ENCODE data around the gene C9orf85.

GRCh38 chr9:71941998-71942567 is 30.6 kb downstream of the C9orf85 start:
- TF ChIP-seq, protein P1, sequence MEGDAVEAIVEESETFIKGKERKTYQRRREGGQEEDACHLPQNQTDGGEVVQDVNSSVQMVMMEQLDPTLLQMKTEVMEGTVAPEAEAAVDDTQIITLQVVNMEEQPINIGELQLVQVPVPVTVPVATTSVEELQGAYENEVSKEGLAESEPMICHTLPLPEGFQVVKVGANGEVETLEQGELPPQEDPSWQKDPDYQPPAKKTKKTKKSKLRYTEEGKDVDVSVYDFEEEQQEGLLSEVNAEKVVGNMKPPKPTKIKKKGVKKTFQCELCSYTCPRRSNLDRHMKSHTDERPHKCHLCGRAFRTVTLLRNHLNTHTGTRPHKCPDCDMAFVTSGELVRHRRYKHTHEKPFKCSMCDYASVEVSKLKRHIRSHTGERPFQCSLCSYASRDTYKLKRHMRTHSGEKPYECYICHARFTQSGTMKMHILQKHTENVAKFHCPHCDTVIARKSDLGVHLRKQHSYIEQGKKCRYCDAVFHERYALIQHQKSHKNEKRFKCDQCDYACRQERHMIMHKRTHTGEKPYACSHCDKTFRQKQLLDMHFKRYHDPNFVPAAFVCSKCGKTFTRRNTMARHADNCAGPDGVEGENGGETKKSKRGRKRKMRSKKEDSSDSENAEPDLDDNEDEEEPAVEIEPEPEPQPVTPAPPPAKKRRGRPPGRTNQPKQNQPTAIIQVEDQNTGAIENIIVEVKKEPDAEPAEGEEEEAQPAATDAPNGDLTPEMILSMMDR (IDR thresholded peaks at IDR 0.05; ENCODE audit: poor library complexity): no peak
- TF ChIP-seq EZH2phosphoT487 (IDR thresholded peaks at IDR 0.05; ENCODE audit: low read depth, severe bottlenecking, unreplicated experiment): no peak
